ENCODE results near the gene ARID1B.

The ARID1B gene

DNA sequence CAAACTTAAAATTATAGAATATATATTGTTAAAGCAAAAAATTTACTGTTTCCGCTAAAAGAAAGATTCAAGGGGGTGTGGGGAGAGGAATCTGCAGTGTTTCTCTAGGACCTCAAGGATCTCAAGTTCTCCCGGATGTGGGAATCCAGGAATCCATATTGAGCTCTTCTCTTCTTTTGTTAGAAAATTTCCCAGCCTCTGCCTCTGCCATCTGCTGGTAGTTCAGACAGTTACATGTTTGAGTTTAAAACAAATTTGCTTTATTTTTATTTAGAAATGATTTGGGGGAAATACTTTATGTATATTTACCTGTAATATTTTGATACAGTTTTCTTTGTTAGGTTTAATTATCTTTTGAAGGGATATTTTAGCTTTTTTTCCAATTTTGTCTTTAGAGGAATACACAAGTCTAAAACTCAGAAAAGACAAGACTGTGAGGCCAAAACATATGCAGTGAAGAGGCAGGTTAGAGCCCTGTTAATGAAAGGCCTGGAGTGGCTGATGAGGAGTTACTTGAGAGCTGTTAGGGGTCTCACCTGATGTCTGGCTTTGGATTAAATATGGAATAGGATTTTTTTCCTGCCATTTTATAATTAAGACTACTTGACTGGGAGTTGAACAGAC lies 268.8 kb downstream of the ARID1B start:
- Histone ChIP-seq H3K4me1 (ENCODE audit: control insufficient read depth, insufficient read depth, low read length) (no peaks in the 10 kb centered on the region), H3K9me3 (ENCODE audit: control insufficient read depth, low read length) (no peaks in the 10 kb centered on the region), H3K9ac (ENCODE audit: low read length) (no peak overlapping the region), H3K36me3 (ENCODE audit: control insufficient read depth, insufficient read depth, low read length) (no peaks in the 10 kb centered on the region), H3K27me3 (ENCODE audit: control insufficient read depth, insufficient read depth, low read length) (no peaks in the 10 kb centered on the region), H3K4me3 (ENCODE audit: low read length) (no peak overlapping the region)

DNA sequence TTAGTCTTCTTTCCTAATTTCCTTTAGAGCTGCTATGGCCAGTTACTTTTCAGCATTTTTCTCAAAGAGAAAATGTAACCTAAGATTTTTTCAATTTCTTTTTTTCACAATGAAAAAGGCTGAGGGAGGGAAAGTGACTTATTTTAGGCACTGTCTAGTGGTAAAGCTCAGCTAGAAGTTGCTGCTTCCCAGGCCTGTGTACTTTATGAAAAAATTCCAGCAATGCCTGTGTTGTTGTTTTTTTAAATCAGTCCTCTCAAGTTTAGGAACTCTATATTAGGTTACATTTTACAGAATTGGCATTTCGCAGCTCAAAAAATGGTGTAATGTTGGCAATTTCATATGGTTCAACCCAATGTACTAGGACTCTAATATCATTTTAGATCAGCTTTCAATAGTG lies 269.6 kb downstream of the ARID1B start:
- H3K4me3 ChIP-seq (ENCODE audit: low read length), result no peak overlapping the region
- no peaks in the 10 kb centered on the region for H3K4me1 ChIP-seq (ENCODE audit: control insufficient read depth, insufficient read depth, low read length)
- H3K9me3 ChIP-seq (ENCODE audit: control insufficient read depth, low read length), result no peaks in the 10 kb centered on the region
- no peak overlapping the region for H3K9ac ChIP-seq (ENCODE audit: low read length)
- H3K27me3 ChIP-seq (ENCODE audit: control insufficient read depth, insufficient read depth, low read length), result no peaks in the 10 kb centered on the region
- no peaks in the 10 kb centered on the region for H3K36me3 ChIP-seq (ENCODE audit: control insufficient read depth, insufficient read depth, low read length)

- no peaks in the 10 kb centered on the region for H3K9me3 ChIP-seq (ENCODE audit: control insufficient read depth, low read length)
- no peak overlapping the region for H3K4me3 ChIP-seq (ENCODE audit: low read length)
- no peak overlapping the region for H3K9ac ChIP-seq (ENCODE audit: low read length)
- no peaks in the 10 kb centered on the region for H3K4me1 ChIP-seq (ENCODE audit: control insufficient read depth, insufficient read depth, low read length)
- no peaks in the 10 kb centered on the region for H3K36me3 ChIP-seq (ENCODE audit: control insufficient read depth, insufficient read depth, low read length)
- H3K27me3 ChIP-seq (ENCODE audit: control insufficient read depth, insufficient read depth, low read length), result no peaks in the 10 kb centered on the region
These were observed 270.1 kb downstream of the ARID1B start for GRCh38 chr6:157047328-157047727.

DNA sequence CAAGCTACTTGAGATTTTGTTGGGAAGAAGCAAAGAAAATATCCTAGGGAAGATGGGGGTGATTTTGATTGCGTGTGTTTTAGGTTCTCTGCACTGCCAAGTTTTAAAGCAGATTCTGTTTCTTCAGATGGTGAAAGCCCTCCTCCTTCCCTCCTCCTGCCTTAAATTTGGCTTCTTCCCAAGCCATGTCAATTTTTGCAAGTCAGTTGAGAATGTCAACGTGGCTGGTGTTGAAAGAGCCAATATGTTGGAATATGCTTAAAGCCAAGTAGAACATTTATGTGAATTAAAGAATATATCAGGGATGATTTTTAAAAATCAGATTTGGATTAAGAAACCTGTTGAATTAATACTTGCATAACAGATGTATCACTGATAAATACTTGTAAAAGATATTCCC lies 270.8 kb downstream of the ARID1B start:
- H3K4me3 ChIP-seq (ENCODE audit: low read length), result no peak overlapping the region
- no peaks in the 10 kb centered on the region for H3K27me3 ChIP-seq (ENCODE audit: control insufficient read depth, insufficient read depth, low read length)
- H3K4me1 ChIP-seq (ENCODE audit: control insufficient read depth, insufficient read depth, low read length), result no peaks in the 10 kb centered on the region
- no peaks in the 10 kb centered on the region for H3K9me3 ChIP-seq (ENCODE audit: control insufficient read depth, low read length)
- H3K9ac ChIP-seq (ENCODE audit: low read length), result no peak overlapping the region
- H3K36me3 ChIP-seq (ENCODE audit: control insufficient read depth, insufficient read depth, low read length), result no peaks in the 10 kb centered on the region

DNA sequence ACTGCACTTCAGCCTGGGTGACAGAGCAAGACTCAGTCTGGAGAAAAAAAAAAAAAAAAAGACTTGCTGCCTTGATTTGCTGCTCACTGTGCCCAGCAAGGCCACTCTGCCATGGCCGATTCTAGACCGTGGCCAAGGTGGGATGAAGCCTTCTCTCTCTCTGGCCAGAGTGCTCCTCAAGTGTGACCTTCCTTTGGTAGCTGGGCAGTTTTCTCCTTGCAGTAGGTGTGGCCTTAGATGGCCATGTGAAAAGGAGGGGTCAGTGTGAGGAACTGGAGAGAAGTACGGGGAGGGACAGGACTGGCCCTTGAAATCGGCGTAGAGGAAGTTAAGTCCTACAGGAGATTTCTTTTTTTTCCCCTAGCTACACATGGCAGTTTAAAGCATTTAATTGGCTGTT lies 272.0 kb downstream of the ARID1B start:
- H3K4me1 ChIP-seq (ENCODE audit: control insufficient read depth, insufficient read depth, low read length), result no peaks in the 10 kb centered on the region
- H3K27me3 ChIP-seq (ENCODE audit: control insufficient read depth, insufficient read depth, low read length), result no peaks in the 10 kb centered on the region
- H3K36me3 ChIP-seq (ENCODE audit: control insufficient read depth, insufficient read depth, low read length), result no peaks in the 10 kb centered on the region
- no peak overlapping the region for H3K9ac ChIP-seq (ENCODE audit: low read length)
- H3K4me3 ChIP-seq (ENCODE audit: low read length), result no peak overlapping the region
- H3K9me3 ChIP-seq (ENCODE audit: control insufficient read depth, low read length), result no peaks in the 10 kb centered on the region

- H3K9ac ChIP-seq (ENCODE audit: low read length), result no peak overlapping the region
- no peaks in the 10 kb centered on the region for H3K27me3 ChIP-seq (ENCODE audit: control insufficient read depth, insufficient read depth, low read length)
- no peaks in the 10 kb centered on the region for H3K36me3 ChIP-seq (ENCODE audit: control insufficient read depth, insufficient read depth, low read length)
- no peak overlapping the region for H3K4me3 ChIP-seq (ENCODE audit: low read length)
- no peaks in the 10 kb centered on the region for H3K4me1 ChIP-seq (ENCODE audit: control insufficient read depth, insufficient read depth, low read length)
- no peaks in the 10 kb centered on the region for H3K9me3 ChIP-seq (ENCODE audit: control insufficient read depth, low read length)
These were observed 273.5 kb downstream of the ARID1B start for GRCh38 chr6:157050537-157051265.

DNA sequence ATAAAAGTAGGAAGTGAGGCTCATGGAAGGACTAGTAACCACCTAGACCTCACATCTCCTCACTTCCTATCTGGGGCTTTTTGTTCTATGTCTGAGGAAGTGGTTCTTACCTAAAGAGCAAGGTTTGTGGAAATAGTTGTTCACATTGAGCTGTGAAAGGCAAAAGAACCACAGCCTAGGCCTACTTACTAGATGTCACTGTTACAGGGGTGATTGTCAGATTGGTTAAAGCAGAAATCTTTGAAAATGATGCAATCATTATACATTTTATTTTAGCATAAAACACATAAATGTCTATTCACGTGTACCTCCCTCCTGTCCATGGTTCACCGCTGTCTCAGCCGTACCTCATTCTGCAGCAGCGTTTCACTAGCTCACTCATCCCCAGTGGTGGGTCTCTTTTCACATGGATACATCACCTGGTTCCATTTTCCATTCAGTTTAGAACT lies 277.4 kb downstream of the ARID1B start:
- Histone ChIP-seq H3K36me3 (ENCODE audit: control insufficient read depth, insufficient read depth, low read length) (no peaks in the 10 kb centered on the region), H3K4me3 (ENCODE audit: low read length) (no peak overlapping the region), H3K4me1 (ENCODE audit: control insufficient read depth, insufficient read depth, low read length) (peaks cover 3% of the 10 kb centered on the region), H3K9ac (ENCODE audit: low read length) (no peak overlapping the region), H3K27me3 (ENCODE audit: control insufficient read depth, insufficient read depth, low read length) (no peaks in the 10 kb centered on the region), H3K9me3 (ENCODE audit: control insufficient read depth, low read length) (no peaks in the 10 kb centered on the region)

DNA sequence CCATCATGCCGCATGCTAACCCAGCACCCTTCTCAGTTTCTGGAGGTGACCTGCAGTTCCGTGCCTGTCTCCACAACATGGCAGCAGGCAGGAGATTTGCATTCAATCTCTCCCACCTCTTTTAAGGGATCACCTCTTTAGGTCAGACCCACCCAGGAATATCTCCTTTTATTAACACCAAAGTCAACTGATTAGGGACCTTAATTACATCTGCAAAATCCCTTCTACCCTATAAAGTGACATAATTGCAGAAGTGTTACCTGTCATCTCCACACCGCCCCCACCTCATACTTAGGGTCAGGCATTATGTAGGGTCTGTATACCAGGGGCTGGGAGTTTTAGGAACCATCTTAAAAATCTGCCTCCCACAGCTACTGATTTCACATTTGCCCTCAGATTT lies 278.7 kb downstream of the ARID1B start:
- Histone ChIP-seq H3K9ac (ENCODE audit: low read length) (no peak overlapping the region), H3K36me3 (ENCODE audit: control insufficient read depth, insufficient read depth, low read length) (no peaks in the 10 kb centered on the region), H3K4me1 (ENCODE audit: control insufficient read depth, insufficient read depth, low read length) (peaks cover 7% of the 10 kb centered on the region), H3K9me3 (ENCODE audit: control insufficient read depth, low read length) (no peaks in the 10 kb centered on the region), H3K27me3 (ENCODE audit: control insufficient read depth, insufficient read depth, low read length) (no peaks in the 10 kb centered on the region), H3K4me3 (ENCODE audit: low read length) (no peak overlapping the region)

DNA sequence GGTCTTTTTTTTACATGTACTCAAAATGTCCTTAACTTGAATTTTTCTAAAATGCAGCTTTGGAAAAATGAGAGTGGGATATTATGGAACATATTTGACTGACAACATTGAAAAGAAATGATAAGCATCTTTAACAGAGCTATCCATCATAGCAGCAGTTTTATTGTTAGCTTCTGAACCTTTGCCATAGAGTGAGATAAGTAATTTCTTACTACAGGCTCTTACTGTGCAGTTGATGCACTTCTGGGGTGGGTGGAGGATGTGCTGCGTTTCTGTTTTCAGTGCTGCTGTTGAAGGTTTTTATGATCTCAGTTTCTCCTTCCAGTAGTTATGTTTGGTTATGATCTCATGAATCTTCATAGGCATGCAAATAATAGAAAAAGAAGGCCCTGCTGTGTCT lies 279.1 kb downstream of the ARID1B start:
- Histone ChIP-seq H3K36me3 (ENCODE audit: control insufficient read depth, insufficient read depth, low read length) (no peaks in the 10 kb centered on the region), H3K4me1 (ENCODE audit: control insufficient read depth, insufficient read depth, low read length) (peaks cover 7% of the 10 kb centered on the region), H3K4me3 (ENCODE audit: low read length) (no peak overlapping the region), H3K9ac (ENCODE audit: low read length) (no peak overlapping the region), H3K9me3 (ENCODE audit: control insufficient read depth, low read length) (no peaks in the 10 kb centered on the region), H3K27me3 (ENCODE audit: control insufficient read depth, insufficient read depth, low read length) (no peaks in the 10 kb centered on the region)

- no peak overlapping the region for H3K9ac ChIP-seq (ENCODE audit: low read length)
- no peaks in the 10 kb centered on the region for H3K27me3 ChIP-seq (ENCODE audit: control insufficient read depth, insufficient read depth, low read length)
- peaks cover 12% of the 10 kb centered on the region for H3K4me1 ChIP-seq (ENCODE audit: control insufficient read depth, insufficient read depth, low read length)
- H3K36me3 ChIP-seq (ENCODE audit: control insufficient read depth, insufficient read depth, low read length), result no peaks in the 10 kb centered on the region
- no peak overlapping the region for H3K4me3 ChIP-seq (ENCODE audit: low read length)
- no peaks in the 10 kb centered on the region for H3K9me3 ChIP-seq (ENCODE audit: control insufficient read depth, low read length)
These were observed 281.4 kb downstream of the ARID1B start for GRCh38 chr6:157058574-157058973.

GRCh38 chr6:157059781-157060180 lies 282.6 kb downstream of the ARID1B start:
- Histone ChIP-seq H3K4me3 (ENCODE audit: low read length) (no peak overlapping the region), H3K9me3 (ENCODE audit: control insufficient read depth, low read length) (no peaks in the 10 kb centered on the region), H3K36me3 (ENCODE audit: control insufficient read depth, insufficient read depth, low read length) (no peaks in the 10 kb centered on the region), H3K9ac (ENCODE audit: low read length) (no peak overlapping the region), H3K4me1 (ENCODE audit: control insufficient read depth, insufficient read depth, low read length) (peaks cover 16% of the 10 kb centered on the region), H3K27me3 (ENCODE audit: control insufficient read depth, insufficient read depth, low read length) (no peaks in the 10 kb centered on the region)

DNA sequence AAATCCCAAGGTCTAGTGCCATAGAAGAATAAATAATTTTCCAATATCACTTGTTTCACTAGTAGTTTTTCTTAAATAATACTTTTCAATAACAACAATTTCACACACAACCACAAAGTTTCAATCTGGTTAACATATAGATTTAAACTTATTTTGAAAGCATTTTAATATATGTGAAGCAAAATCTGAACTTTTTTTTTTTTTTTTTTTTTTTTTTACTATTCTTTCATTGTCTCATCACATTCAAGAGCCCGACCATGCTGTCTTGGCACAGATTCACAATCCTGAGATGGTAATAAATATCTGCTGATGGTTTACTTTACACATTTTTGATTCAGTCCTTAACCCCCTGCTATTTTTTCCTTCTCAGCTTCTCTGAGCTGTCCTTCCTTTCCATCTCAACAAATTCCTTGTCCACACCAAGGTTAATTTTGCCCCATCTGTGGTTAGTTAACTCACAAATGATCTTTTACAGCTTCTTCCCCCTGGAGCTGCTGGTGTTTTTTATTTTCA lies 283.3 kb downstream of the ARID1B start:
- Histone ChIP-seq H3K36me3 (ENCODE audit: control insufficient read depth, insufficient read depth, low read length) (no peaks in the 10 kb centered on the region), H3K4me3 (ENCODE audit: low read length) (no peak overlapping the region), H3K9me3 (ENCODE audit: control insufficient read depth, low read length) (no peaks in the 10 kb centered on the region), H3K9ac (ENCODE audit: low read length) (no peak overlapping the region), H3K27me3 (ENCODE audit: control insufficient read depth, insufficient read depth, low read length) (no peaks in the 10 kb centered on the region), H3K4me1 (ENCODE audit: control insufficient read depth, insufficient read depth, low read length) (peaks cover 16% of the 10 kb centered on the region)

Measured in mucosa of stomach (tissue), 1 donor.